Colonic mucosa (tissue), 4 donors: ENCODE measurements around the gene SNX6. TPM values are rescaled to one million over a fixed set of nuclear protein-coding genes. Genes with fewer than 3 reads are reported as not detected.

Experiments used
- DNase-seq: peaks from one replicate; pipeline ENCODE4 v3.0.0-alpha.2; 2020
- H3K27ac ChIP-seq: fragments of 200-600 bp; one replicate; pipeline ENCODE4 v1.8.0; 2021
- H3K27me3 ChIP-seq: fragments of 200-600 bp; one replicate; pipeline ENCODE4 v1.8.0; 2021
- H3K36me3 ChIP-seq: fragments of 200-600 bp; one replicate; pipeline ENCODE4 v1.8.0; 2021
- H3K4me1 ChIP-seq: fragments of 200-600 bp; one replicate; pipeline ENCODE4 v1.8.0; 2021; ENCODE audit warnings: mild to moderate bottlenecking
- H3K4me3 ChIP-seq: fragments of 200-600 bp; one replicate; pipeline ENCODE4 v1.8.0; 2021
- H3K9ac ChIP-seq, 2 donors: one replicate each; pipeline ENCODE4 v1.7.0; 2013; ENCODE audit warnings: control low read depth in 2 of 2, low read depth in 2 of 2, low read length in 2 of 2
- H3K9me3 ChIP-seq: fragments of 200-600 bp; one replicate; pipeline ENCODE4 v1.8.0; 2021
- CTCF ChIP-seq: fragments of 200-600 bp; IDR thresholded peaks from one replicate; pipeline ENCODE4 v1.8.0; 2022; ENCODE audit warnings: antibody characterized with exemption, mild to moderate bottlenecking
- intact Hi-C: fragments of 100-400 bp; cut with DNase I; formaldehyde crosslinking; loops from one replicate; pipeline ENCODE4 v1.14.1; 2022
- total RNA-seq, 2 donors: library from RNA; stranded (reverse); fragmentation: NEBNext Ultra II Directional in 1 of 2; extraction: Animal tissue kit (Norgen Biotek cat#: 25700) in 1 of 2; gene quantifications; one replicate each; pipeline ENCODE4 v1.2.1, GENCODE V29; 2021
- donor health status: healthy.
- donor health status: DM: no; HTN: no; CAD: no.
- donor health status: DM: no; HTN: no; CAD: no.

SNX6 gene
- total RNA-seq, 2 donors from 2014 or later = 72.9 to 98.0 TPM

- peaks cover 19% of the 10 kb centered on the region for H3K36me3 ChIP-seq
- H3K9ac ChIP-seq = no peak overlapping the region
- intact Hi-C loops = no loop called here
- H3K9me3 ChIP-seq = no peaks in the 10 kb centered on the region
- no peak for TF ChIP-seq CTCF
- no peak overlapping the region for H3K27ac ChIP-seq
- no peak for DNase-seq
- no peaks in the 10 kb centered on the region for H3K27me3 ChIP-seq
- no peaks in the 10 kb centered on the region for H3K4me1 ChIP-seq
- H3K4me3 ChIP-seq = no peak overlapping the region
These were observed 24.5 kb downstream of the SNX6 start for GRCh38 chr14:34605461-34605860.

GRCh38 chr14:34604995-34605394 lies 25.0 kb downstream of the SNX6 start:
- Histone ChIP-seq H3K9ac (no peak overlapping the region), H3K9me3 (no peaks in the 10 kb centered on the region), H3K4me1 (no peaks in the 10 kb centered on the region), H3K36me3 (peaks cover 19% of the 10 kb centered on the region), H3K27ac (no peak overlapping the region), H3K4me3 (no peak overlapping the region), H3K27me3 (no peaks in the 10 kb centered on the region)
- TF ChIP-seq CTCF = no peak
- DNase-seq = no peak
- intact Hi-C loops = no loop called here

- no peak for TF ChIP-seq CTCF
- Histone ChIP-seq H3K4me1 (no peaks in the 10 kb centered on the region), H3K4me3 (no peak overlapping the region), H3K9me3 (no peaks in the 10 kb centered on the region), H3K27ac (no peak overlapping the region), H3K36me3 (peaks cover 33% of the 10 kb centered on the region), H3K27me3 (no peaks in the 10 kb centered on the region), H3K9ac (no peak overlapping the region)
- no peak for DNase-seq
- intact Hi-C loops = loop anchor here (10.0 kb wide), 1 partner anchor 188 kb away; no protein-coding TSS in a partner anchor
These were observed 33.1 kb downstream of the SNX6 start for GRCh38 chr14:34596891-34597290.

- H3K36me3 ChIP-seq = peaks cover 29% of the 10 kb centered on the region
- no peaks in the 10 kb centered on the region for H3K27me3 ChIP-seq
- no peak overlapping the region for H3K27ac ChIP-seq
- H3K9ac ChIP-seq = no peak overlapping the region
- H3K4me1 ChIP-seq = no peaks in the 10 kb centered on the region
- intact Hi-C loops = loop anchor here (10.0 kb wide), 1 partner anchor 191 kb away; no protein-coding TSS in a partner anchor
- no peak for DNase-seq
- H3K9me3 ChIP-seq = no peaks in the 10 kb centered on the region
- no peak for TF ChIP-seq CTCF
- H3K4me3 ChIP-seq = no peak overlapping the region
These were observed 36.1 kb downstream of the SNX6 start for GRCh38 chr14:34593740-34594375.

GRCh38 chr14:34592623-34593022 lies 37.3 kb downstream of the SNX6 start:
- H3K4me3 ChIP-seq = no peak overlapping the region
- no peaks in the 10 kb centered on the region for H3K4me1 ChIP-seq
- H3K27ac ChIP-seq = no peak overlapping the region
- intact Hi-C loops = loop anchor here (10.0 kb wide), 1 partner anchor 192 kb away; no protein-coding TSS in a partner anchor
- no peak for TF ChIP-seq CTCF
- H3K27me3 ChIP-seq = no peaks in the 10 kb centered on the region
- no peak for DNase-seq
- H3K9ac ChIP-seq = no peak overlapping the region
- H3K9me3 ChIP-seq = no peaks in the 10 kb centered on the region
- H3K36me3 ChIP-seq = peaks cover 16% of the 10 kb centered on the region
